AG04450 (cell line): ENCODE data around the gene TBX1. TPM values are rescaled to one million over a fixed set of nuclear protein-coding genes. Genes with fewer than 3 reads are reported as not detected.

Experiments
- CTCF ChIA-PET: fragments of 300-600, 350-600 bp; formaldehyde crosslinking; extraction: SDS; loops from one replicate; lab custom pipeline; 2022; ENCODE audit warnings: antibody characterized with exemption, inconsistent platforms; lab: Charles Lee
- POLR2A ChIA-PET: fragments of 350-600 bp; formaldehyde crosslinking; extraction: SDS; loops from one replicate; lab custom pipeline; 2021; ENCODE audit warnings: antibody characterized with exemption, inconsistent platforms; lab: Yijun Ruan, JAX
- DNase-seq: peaks from one replicate; pipeline ENCODE4 v3.0.0-alpha.2; 2011; ENCODE audit warnings: low read depth, low spot score
- H3K27ac ChIP-seq: one replicate; pipeline ENCODE4 v1.5.1; 2012; ENCODE audit warnings: low read depth, low read length, control low read depth
- H3K27me3 ChIP-seq: one replicate; pipeline ENCODE4 v1.6.0; 2012; ENCODE audit warnings: low read length; ENCODE audit not compliant: control insufficient read depth, insufficient read depth
- H3K4me3 ChIP-seq: 2 replicates; pipeline ENCODE4 v1.5.1; 2011; ENCODE audit warnings: mild to moderate bottlenecking, low read depth, low read length, control low read depth
- H3K9me3 ChIP-seq: 2 replicates; pipeline ENCODE4 v1.5.1; 2012; ENCODE audit warnings: low read length; ENCODE audit not compliant: control insufficient read depth, insufficient read depth
- CTCF ChIP-seq: IDR thresholded peaks from 2 replicates; pipeline ENCODE4 v1.5.1; 2011; ENCODE audit warnings: low read depth, low read length, control low read depth, inconsistent platforms
- polyA plus RNA-seq: library from polyadenylated mRNA; depleted of rRNA; stranded (reverse); fragments of >200 nt; gene quantifications from 2 replicates; pipeline ENCODE4 v1.2.3, GENCODE V29; 2011

TBX1 gene
- polyA plus RNA-seq, 1 experiment = not detected

GRCh38 chr22:19784384-19785175 is 24.0 kb downstream of the TBX1 start:
- no peak overlapping the region for H3K4me3 ChIP-seq
- ChIA-PET POLR2A (no interaction called here), CTCF (no interaction called here)
- no peaks in the 10 kb centered on the region for H3K27me3 ChIP-seq
- TF ChIP-seq CTCF = no peak
- H3K27ac ChIP-seq = no peak overlapping the region
- no peak for DNase-seq
- peaks cover 17% of the 10 kb centered on the region; the same call in 1 of the 2 replicates for H3K9me3 ChIP-seq

- no peak for DNase-seq
- H3K4me3 ChIP-seq = no peak overlapping the region
- no peak overlapping the region for H3K27ac ChIP-seq
- no peaks in the 10 kb centered on the region for H3K27me3 ChIP-seq
- ChIA-PET CTCF (no interaction called here), POLR2A (no interaction called here)
- TF ChIP-seq CTCF = no peak
- peaks cover 21% of the 10 kb centered on the region; the same call in 1 of the 2 replicates for H3K9me3 ChIP-seq
Measured at GRCh38 chr22:19785461-19786263, 25.1 kb downstream of the TBX1 start.

- TF ChIP-seq CTCF = no peak
- no peak overlapping the region for H3K27ac ChIP-seq
- POLR2A ChIA-PET = no interaction called here
- CTCF ChIA-PET = no interaction called here
- peaks cover 21% of the 10 kb centered on the region; the same call in 1 of the 2 replicates for H3K9me3 ChIP-seq
- no peaks in the 10 kb centered on the region for H3K27me3 ChIP-seq
- no peak overlapping the region for H3K4me3 ChIP-seq
- no peak for DNase-seq
Measured at GRCh38 chr22:19786264-19786585, 25.6 kb downstream of the TBX1 start.

GRCh38 chr22:19786959-19787848 is 26.6 kb downstream of the TBX1 start:
- no peaks in the 10 kb centered on the region for H3K27me3 ChIP-seq
- POLR2A ChIA-PET = no interaction called here
- no peak for DNase-seq
- TF ChIP-seq CTCF = no peak
- no peak overlapping the region for H3K27ac ChIP-seq
- peaks cover 27% of the 10 kb centered on the region for H3K9me3 ChIP-seq
- CTCF ChIA-PET = no interaction called here
- no peak overlapping the region for H3K4me3 ChIP-seq
